Nephron progenitor cell (in vitro differentiated cells): ENCODE results near the gene PLEKHG2.
A peak's percentile ranks its signal among the peaks of the same experiment; 100 is the strongest.

Experiments used
- DNase-seq: peaks from one replicate; pipeline ENCODE4 v3.0.0; 2021
- H3K27ac Mint-ChIP-seq: 2 replicates; pipeline ENCODE4 v1.8.0; 2021; ENCODE audit warnings: mild to moderate bottlenecking, moderate library complexity, mixed read lengths
- H3K27me3 Mint-ChIP-seq: 2 replicates; pipeline ENCODE4 v1.8.0; 2021; ENCODE audit warnings: mild to moderate bottlenecking, low read depth, mixed read lengths; ENCODE audit not compliant: poor library complexity
- H3K36me3 Mint-ChIP-seq: 2 replicates; pipeline ENCODE4 v1.8.0; 2021; ENCODE audit warnings: low read depth, mixed read lengths
- H3K4me1 Mint-ChIP-seq: 2 replicates; pipeline ENCODE4 v1.8.0; 2021; ENCODE audit warnings: mixed read lengths
- H3K4me3 Mint-ChIP-seq: 2 replicates; pipeline ENCODE4 v1.8.0; 2021; ENCODE audit warnings: mild to moderate bottlenecking, moderate library complexity, mixed read lengths
- H3K9me3 Mint-ChIP-seq: 2 replicates; pipeline ENCODE4 v1.8.0; 2021; ENCODE audit warnings: mild to moderate bottlenecking, moderate library complexity, mixed read lengths
- CTCF ChIP-seq: fragments of 200-600 bp; sonication (generic); IDR thresholded peaks from 2 replicates; pipeline ENCODE4 v1.5.0; 2021; ENCODE audit warnings: antibody characterized with exemption

The PLEKHG2 gene

GRCh38 chr19:39412100-39412866, at the start of gene PLEKHG2:
TSS of gene PLEKHG2 (plus strand) at chr19:39412669. CDS start at chr19:39414087, 1,418 bp downstream.
- Mint-ChIP-seq H3K4me1 (peaks cover 64% of the 10 kb centered on the region), H3K9me3 (no peaks in the 10 kb centered on the region), H3K27me3 (peaks cover 6% of the 10 kb centered on the region), H3K27ac (peak within 1 kb of the TSS; percentile 74), H3K36me3 (peaks cover 7% of the 10 kb centered on the region), H3K4me3 (peak within 1 kb of the TSS; percentile 98)
- DNase-seq, result peak; percentile 99
- TF ChIP-seq CTCF, result no peak

- peaks cover 55% of the 10 kb centered on the region for H3K36me3 Mint-ChIP-seq
- no peak for DNase-seq
- H3K4me3 Mint-ChIP-seq, result no peak overlapping the region
- H3K9me3 Mint-ChIP-seq, result no peaks in the 10 kb centered on the region
- no peak overlapping the region for H3K27ac Mint-ChIP-seq
- no peaks in the 10 kb centered on the region for H3K4me1 Mint-ChIP-seq
- TF ChIP-seq CTCF, result no peak
- H3K27me3 Mint-ChIP-seq, result no peaks in the 10 kb centered on the region
Measured at GRCh38 chr19:39362682-39363657, 49.5 kb upstream of the PLEKHG2 start.

- TF ChIP-seq CTCF, result no peak
- peaks cover 62% of the 10 kb centered on the region for H3K36me3 Mint-ChIP-seq
- no peaks in the 10 kb centered on the region for H3K9me3 Mint-ChIP-seq
- H3K4me3 Mint-ChIP-seq, result no peak overlapping the region
- H3K27ac Mint-ChIP-seq, result no peak overlapping the region
- DNase-seq, result no peak
- H3K4me1 Mint-ChIP-seq, result no peaks in the 10 kb centered on the region
- no peaks in the 10 kb centered on the region for H3K27me3 Mint-ChIP-seq
Measured at GRCh38 chr19:39363901-39364457, 48.5 kb upstream of the PLEKHG2 start.

GRCh38 chr19:39365531-39365930, 46.9 kb upstream of the PLEKHG2 start:
- no peak for DNase-seq
- H3K27me3 Mint-ChIP-seq, result no peaks in the 10 kb centered on the region
- H3K36me3 Mint-ChIP-seq, result peaks cover 63% of the 10 kb centered on the region
- TF ChIP-seq CTCF, result no peak
- no peak overlapping the region for H3K4me3 Mint-ChIP-seq
- H3K9me3 Mint-ChIP-seq, result no peaks in the 10 kb centered on the region
- peak overlapping the region; percentile 57 for H3K27ac Mint-ChIP-seq
- no peaks in the 10 kb centered on the region for H3K4me1 Mint-ChIP-seq

- no peak overlapping the region for H3K4me3 Mint-ChIP-seq
- H3K9me3 Mint-ChIP-seq, result no peaks in the 10 kb centered on the region
- DNase-seq, result no peak
- H3K27me3 Mint-ChIP-seq, result no peaks in the 10 kb centered on the region
- H3K36me3 Mint-ChIP-seq, result peaks cover 58% of the 10 kb centered on the region
- no peak overlapping the region for H3K27ac Mint-ChIP-seq
- no peak for TF ChIP-seq CTCF
- H3K4me1 Mint-ChIP-seq, result no peaks in the 10 kb centered on the region
Measured at GRCh38 chr19:39369200-39369599, 43.3 kb upstream of the PLEKHG2 start.
